Measurements from ENCODE around the gene AKNA.

The AKNA gene

DNA sequence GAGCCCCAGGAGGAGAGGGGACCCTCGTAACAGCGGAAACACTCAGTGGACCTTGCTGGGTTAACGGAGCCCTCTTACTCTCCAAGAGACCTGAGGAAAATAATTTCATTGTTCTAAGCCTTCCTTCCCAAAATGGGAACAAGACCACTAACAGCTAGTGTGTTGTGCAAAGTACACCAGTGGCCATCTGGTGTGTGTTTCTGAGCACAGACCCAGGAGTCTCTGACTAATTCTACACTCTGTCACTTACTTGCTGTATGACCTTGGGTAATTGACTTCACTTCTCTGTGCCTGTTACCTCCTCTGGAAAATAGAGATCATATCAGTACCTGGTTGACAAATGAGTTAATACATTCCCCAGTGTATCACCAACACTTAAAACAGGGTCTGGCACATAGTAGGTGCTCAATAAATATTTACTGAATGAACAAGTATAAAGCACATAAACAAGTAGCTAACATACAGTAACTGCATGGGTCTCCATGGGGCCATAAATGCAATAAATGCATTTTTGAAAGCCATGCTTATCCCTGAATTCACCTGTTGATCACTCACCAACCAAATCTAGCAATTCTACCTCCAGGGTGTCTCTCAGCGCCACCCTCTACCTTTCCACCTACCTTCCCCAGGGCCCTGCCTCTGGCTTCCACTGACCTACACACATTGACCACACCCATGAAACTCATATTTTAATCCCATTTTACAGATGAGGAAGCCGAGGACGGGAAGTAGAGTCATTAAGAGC is 44.7 kb upstream of the AKNA start:
- FAIRE-seq = no peak
- no peak for DNase-seq (ENCODE audit: insufficient read length, low spot score)
- TF ChIP-seq, protein P1, sequence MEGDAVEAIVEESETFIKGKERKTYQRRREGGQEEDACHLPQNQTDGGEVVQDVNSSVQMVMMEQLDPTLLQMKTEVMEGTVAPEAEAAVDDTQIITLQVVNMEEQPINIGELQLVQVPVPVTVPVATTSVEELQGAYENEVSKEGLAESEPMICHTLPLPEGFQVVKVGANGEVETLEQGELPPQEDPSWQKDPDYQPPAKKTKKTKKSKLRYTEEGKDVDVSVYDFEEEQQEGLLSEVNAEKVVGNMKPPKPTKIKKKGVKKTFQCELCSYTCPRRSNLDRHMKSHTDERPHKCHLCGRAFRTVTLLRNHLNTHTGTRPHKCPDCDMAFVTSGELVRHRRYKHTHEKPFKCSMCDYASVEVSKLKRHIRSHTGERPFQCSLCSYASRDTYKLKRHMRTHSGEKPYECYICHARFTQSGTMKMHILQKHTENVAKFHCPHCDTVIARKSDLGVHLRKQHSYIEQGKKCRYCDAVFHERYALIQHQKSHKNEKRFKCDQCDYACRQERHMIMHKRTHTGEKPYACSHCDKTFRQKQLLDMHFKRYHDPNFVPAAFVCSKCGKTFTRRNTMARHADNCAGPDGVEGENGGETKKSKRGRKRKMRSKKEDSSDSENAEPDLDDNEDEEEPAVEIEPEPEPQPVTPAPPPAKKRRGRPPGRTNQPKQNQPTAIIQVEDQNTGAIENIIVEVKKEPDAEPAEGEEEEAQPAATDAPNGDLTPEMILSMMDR (IDR thresholded peaks at IDR 0.05; ENCODE audit: insufficient read depth, missing control alignments) = no peak

DNA sequence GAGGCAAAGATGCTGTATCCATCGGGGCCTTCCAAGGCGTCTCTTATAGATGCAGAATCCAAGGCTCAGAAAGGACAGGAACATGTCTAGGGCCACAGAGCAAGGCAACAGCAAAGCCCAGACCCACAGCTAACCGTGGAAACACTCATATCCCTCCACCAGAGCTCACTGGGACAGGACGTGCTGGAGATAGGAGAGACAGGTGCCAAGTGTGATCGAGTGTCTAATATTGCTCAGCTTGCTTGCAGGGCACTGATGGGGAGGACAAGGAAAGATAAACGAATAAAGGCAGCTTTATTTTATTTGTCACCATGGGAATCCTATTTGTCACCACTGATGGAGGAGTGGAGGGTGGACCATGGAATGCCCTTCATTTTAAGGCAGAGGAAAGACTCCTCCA is 44.0 kb upstream of the AKNA start:
- DNase-seq (ENCODE audit: insufficient read length, low spot score) = no peak
- FAIRE-seq = no peak
- TF ChIP-seq, protein P1 (IDR thresholded peaks at IDR 0.05; ENCODE audit: insufficient read depth, missing control alignments) = no peak

DNA sequence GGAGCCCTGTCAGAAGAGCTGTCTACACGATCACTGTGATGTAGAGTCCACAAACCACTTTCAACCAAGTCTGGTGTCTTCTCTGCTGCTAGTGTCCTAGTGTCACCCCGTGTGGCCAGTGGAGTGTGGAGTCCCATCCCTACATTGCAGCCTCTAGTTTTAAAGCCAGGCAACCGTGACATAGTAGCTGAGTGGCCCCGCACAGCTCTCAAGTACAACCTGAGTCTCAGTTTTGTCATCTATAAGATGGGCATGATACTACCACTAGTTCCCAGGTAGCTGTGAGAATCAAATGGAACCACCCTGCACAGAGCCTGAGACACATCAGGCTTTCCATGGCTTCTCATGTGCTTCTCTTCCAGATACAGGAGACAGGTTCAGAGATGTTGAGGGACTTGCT is 43.2 kb upstream of the AKNA start:
- TF ChIP-seq, protein P1 (IDR thresholded peaks at IDR 0.05; ENCODE audit: insufficient read depth, missing control alignments) = no peak
- no peak for FAIRE-seq
- no peak for DNase-seq (ENCODE audit: insufficient read length, low spot score)

DNA sequence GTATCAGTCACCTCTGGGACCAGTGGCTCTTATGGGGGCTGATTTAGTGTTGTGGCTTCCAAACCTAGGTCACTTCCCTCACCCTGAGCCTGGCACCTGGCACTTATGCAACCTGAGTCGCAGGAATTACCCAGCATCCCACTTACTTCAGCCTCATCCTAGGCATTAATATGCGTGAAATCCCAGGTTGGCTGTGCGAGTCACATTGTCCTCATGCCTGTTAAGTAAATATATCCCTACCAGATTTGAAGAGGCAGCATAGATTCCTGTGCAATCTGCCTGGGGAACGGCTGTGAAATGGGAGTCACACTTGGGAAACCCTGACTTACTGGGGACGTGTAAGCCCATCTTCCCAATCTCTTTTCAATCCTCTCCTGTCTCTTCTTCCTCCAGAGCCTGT is 42.7 kb upstream of the AKNA start:
- TF ChIP-seq, protein P1 (IDR thresholded peaks at IDR 0.05; ENCODE audit: insufficient read depth, missing control alignments) = no peak
- no peak for DNase-seq (ENCODE audit: insufficient read length, low spot score)
- FAIRE-seq = no peak

DNA sequence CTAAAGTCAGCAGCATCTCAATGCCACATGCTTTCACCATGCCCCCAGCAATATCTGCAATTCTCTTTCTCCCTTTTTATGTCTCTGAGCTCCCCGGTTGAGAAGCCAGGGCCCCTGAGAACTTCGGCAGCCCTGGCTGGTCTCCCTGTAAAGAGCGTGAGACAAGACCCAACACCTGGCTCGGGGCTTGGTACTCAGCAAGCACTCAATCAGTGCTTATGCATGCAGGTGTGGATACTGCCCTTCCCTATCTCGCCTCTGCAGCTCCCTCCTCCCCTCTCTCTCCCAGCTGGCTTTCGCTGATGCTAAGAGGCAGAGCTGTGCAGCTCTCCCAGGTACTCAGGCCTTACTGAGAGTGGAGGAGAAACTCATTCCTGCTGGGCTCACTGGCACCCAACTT is 41.7 kb upstream of the AKNA start:
- FAIRE-seq (no peak), DNase-seq (ENCODE audit: insufficient read length, low spot score) (no peak)
- TF ChIP-seq, protein P1 (IDR thresholded peaks at IDR 0.05; ENCODE audit: insufficient read depth, missing control alignments) = no peak

DNA sequence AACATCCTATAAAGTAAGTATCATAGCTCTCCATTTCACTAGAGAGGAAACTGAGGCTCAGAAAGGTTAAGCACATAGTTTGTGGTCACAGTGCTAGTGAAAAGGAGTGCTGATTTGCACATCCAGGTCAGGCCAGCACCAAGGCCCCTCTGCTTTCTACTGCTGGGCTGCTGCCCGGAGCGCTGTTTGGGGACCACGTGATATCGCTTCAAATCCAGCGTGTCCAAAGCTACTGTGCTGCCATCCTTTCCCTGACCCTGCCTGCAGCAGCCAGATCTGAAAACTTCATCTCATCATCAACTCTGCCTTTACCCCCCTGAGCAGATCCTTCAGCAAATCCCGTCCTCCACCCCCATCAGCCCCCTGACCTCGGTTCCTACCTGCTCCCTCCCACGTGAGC is 40.7 kb upstream of the AKNA start:
- FAIRE-seq (no peak), DNase-seq (ENCODE audit: insufficient read length, low spot score) (no peak)
- TF ChIP-seq, protein P1 (IDR thresholded peaks at IDR 0.05; ENCODE audit: insufficient read depth, missing control alignments) = no peak

DNA sequence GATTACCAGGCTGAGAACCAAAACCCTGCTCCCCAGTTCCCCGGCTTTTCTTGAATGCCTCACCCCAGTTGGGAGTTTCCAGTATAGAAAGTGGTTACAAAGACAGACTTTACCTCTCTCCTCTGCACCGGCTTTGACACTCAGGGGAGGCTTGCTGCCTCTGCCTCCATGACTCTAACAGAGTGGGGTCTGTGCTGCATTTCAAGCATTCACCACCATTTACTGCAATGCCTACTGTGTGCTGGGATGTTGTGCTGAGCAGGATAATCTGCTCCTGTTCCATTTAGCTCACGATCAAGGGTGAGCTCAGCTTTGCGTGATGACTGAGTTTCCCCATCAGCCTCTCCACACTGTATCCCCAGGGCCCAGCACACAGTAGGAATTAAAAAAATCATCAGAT is 39.9 kb upstream of the AKNA start:
- no peak for FAIRE-seq
- TF ChIP-seq, protein P1 (IDR thresholded peaks at IDR 0.05; ENCODE audit: insufficient read depth, missing control alignments) = no peak
- no peak for DNase-seq (ENCODE audit: insufficient read length, low spot score)

Measured in D721Med (cell line).